AG04449 (cell line): ENCODE data around the gene NLRP9.

ENCODE experiments used
- CTCF ChIA-PET: fragments of 350-600 bp; formaldehyde crosslinking; extraction: SDS; loops from one replicate; lab custom pipeline; 2021; ENCODE audit warnings: antibody characterized with exemption; lab: Yijun Ruan, JAX
- POLR2A ChIA-PET: fragments of 400-600, 350-600 bp; formaldehyde crosslinking; extraction: SDS; loops from one replicate; lab custom pipeline; 2020; ENCODE audit warnings: antibody characterized with exemption, inconsistent platforms; lab: Yijun Ruan, JAX
- DNase-seq: peaks from one replicate; pipeline ENCODE4 v3.0.0-alpha.2; 2010; ENCODE audit warnings: low read depth, low spot score
- H3K4me3 ChIP-seq: 2 replicates; pipeline ENCODE4 v1.5.1; 2011; ENCODE audit warnings: low read depth, mild to moderate bottlenecking, control low read depth, low read length
- CTCF ChIP-seq: IDR thresholded peaks from one replicate; pipeline ENCODE4 v1.5.1; 2011; ENCODE audit warnings: mild to moderate bottlenecking, moderate library complexity, low read length, control low read depth, inconsistent platforms; ENCODE audit not compliant: insufficient read depth; ENCODE audit errors: missing control alignments

Gene NLRP9

DNA sequence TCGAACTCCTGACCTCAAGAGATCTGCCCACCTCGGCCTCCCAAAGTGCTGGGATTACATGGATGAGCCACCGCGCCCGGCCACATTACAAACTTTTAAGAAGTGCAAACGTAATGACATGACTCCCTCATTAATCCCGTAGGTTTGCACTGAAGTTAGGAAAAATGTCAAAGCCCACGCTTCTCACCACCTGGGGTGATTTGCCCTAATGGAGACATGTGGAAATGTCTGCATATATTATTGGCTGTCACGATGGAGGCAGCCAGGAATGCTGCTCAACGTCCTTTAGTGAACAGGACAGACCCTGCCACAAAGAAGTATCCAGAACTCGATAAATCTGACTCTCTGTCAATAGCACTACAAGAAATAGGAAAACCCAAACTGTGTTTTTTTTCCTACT lies 21.0 kb downstream of the NLRP9 start:
- POLR2A ChIA-PET = no interaction called here
- CTCF ChIA-PET = no interaction called here
- TF ChIP-seq CTCF = no peak
- H3K4me3 ChIP-seq = no peak overlapping the region
- DNase-seq = no peak

DNA sequence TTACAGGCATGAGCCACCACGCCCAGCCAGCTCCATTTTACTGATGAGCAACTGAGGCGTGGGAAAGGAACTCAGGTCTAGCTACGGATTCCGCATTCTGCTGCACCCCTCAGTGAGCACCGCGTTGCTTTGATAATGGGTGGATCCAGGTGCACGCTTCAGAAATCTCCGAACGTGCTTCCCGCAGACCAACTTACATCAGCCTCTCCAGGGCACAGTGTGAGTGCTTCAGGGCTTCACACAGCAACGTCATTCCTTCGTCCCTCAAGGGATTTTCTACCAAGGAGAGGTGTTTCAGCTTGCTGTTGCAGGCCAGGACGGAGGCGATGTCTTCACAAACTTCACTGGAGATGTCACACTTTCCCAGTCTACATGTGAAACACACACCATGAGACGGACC lies 21.7 kb downstream of the NLRP9 start:
- POLR2A ChIA-PET = no interaction called here

DNA sequence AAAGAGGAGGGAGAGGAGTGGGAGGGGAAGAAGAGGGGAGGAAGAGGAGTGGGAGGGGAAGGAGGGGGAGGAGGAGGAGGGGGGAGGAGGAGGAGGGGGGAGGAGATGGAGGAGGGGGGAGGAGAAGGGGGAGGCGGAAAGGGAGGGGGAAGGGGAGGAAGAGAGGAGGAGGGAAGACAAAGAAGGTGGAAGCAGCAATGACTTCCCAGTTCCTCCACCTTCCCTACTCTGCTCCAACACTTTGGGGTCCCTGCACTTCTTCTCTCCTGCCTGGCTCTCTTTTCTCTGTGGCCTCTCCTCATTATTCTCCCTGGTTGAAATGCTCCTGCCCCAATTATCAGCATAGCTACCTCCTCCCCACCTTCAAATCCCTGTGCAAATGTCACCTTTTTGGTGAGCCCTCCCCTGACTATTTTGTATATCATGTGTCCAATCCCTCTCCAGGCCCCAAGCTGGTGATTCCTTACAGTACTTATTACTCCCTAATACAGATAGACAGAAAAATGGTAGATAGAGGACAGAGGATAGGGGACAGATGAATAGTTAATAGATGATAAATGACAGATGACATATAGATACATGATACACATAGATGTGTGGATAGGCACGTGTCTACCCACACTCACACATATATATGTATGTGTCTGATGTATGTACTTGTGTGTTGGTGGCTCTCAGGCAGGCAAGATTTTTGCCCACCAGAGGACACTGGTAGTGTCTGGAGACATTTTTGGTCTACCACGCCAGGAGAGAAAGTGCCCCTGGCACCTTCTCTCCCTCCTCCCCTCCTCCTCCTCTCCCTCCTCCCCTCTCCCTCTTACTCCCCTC lies 25.2 kb downstream of the NLRP9 start:
- ChIA-PET POLR2A (no interaction called here), CTCF (no interaction called here)
- no peak overlapping the region for H3K4me3 ChIP-seq
- TF ChIP-seq CTCF = no peak
- DNase-seq = no peak

More for the DNA sequence above, 21.7 kb downstream of the NLRP9 start:
- no peak overlapping the region for H3K4me3 ChIP-seq
- DNase-seq = no peak
- CTCF ChIA-PET = no interaction called here
- TF ChIP-seq CTCF = no peak

DNA sequence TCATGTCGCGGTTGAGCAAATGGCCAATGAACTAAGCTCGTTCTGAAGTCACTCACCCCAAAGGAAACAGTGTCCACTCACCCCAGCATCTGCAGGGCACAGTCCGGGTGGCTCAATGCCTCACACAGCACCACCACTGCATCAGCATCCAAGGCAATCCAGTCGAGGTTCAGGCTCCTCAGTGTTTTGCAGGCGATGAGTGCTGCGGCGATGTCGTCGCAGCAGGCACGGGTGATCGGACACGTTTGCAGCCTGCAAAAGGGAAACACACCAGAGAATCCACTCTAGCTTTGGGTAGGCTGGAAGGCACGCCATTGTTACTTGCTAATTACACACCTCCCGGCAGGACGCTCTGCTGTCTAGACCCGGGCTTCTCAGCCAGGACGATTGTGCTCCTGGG lies 26.5 kb downstream of the NLRP9 start:
- no peak for DNase-seq
- CTCF ChIA-PET = no interaction called here
- no peak overlapping the region for H3K4me3 ChIP-seq
- no peak for TF ChIP-seq CTCF
- POLR2A ChIA-PET = no interaction called here

DNA sequence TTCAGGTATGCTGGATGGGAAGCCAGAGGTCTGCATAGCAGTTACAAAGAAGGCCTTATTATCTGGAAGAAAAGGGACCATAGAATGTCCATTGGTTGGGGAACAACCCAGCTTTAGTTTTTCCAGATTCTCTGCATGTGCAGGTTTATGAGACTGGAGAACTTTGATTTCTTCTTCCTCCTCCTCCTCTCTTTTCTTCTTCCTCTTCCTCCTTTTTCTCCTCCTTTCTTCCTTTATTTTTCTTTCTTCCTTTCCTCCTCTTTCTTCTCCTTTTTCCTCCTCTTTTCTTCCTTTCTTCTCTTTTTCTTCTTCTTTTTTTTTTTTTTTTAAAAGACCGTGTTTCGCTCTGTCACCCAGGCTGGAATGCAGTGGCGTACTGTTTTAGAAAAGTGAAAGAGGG lies 32.2 kb downstream of the NLRP9 start:
- H3K4me3 ChIP-seq = no peak overlapping the region
- ChIA-PET POLR2A (no interaction called here), CTCF (no interaction called here)
- DNase-seq = no peak
- TF ChIP-seq CTCF = no peak

DNA sequence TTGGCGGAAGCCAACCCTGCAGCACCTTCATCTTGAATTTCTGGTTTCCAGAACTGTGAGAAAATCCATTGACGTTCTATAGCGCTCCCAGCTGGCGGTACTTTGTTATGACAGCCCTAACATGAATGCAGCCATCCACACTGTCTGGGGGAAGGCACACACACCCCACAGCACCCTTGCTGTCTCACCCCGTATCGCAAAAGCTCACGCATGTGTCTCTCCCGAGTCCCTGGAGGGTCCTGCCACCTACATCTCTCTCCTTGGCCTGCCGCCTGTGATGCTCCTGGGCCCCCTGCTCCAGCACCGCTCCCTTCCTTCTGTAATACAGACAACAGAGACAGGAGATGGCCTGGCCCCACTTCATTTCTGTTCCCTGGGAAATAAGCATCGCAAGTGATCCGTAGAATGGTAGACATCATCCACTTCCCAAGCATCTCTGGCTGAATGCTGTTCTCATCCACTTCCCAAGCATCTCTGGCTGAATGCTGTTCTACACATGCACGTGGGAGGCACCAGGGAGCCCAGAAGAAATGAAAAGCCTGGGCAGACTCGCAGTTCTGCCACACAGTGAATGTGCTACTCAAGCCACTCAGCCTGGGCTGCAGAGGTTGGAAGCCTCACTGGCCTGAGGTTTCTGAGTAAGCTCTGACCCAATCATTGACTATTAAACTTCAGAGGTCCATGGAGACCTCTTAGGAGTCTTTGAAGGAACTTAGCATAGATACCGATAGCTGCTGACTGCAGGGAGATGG lies 33.5 kb downstream of the NLRP9 start:
- ChIA-PET CTCF (no interaction called here), POLR2A (no interaction called here)
- TF ChIP-seq CTCF = no peak
- H3K4me3 ChIP-seq = no peak overlapping the region
- no peak for DNase-seq
